Activated CD8-positive, alpha-beta memory T cell treated with anti-CD3 and anti-CD28 coated beads, Interleukin-2, amount 50 U/mL, for 4 hours (primary cell): ENCODE data around the gene CHMP4B.

Experiments
- DNase-seq: peaks from one replicate; pipeline ENCODE4 v3.0.0-alpha.2; 2020

CHMP4B gene

GRCh38 chr20:33866398-33867100, 55.4 kb downstream of the CHMP4B start:
- DNase-seq, result no peak

- DNase-seq, result no peak
Measured at GRCh38 chr20:33868042-33868441, 56.9 kb downstream of the CHMP4B start.

- no peak for DNase-seq
Measured at GRCh38 chr20:33868595-33868994, 57.4 kb downstream of the CHMP4B start.

- no peak for DNase-seq
Measured at GRCh38 chr20:33869283-33869682, 58.1 kb downstream of the CHMP4B start.

GRCh38 chr20:33871362-33871761, 60.2 kb downstream of the CHMP4B start:
- DNase-seq, result no peak

GRCh38 chr20:33874129-33874528, 63.0 kb downstream of the CHMP4B start:
- no peak for DNase-seq

- no peak for DNase-seq
Measured at GRCh38 chr20:33875055-33875454, 63.9 kb downstream of the CHMP4B start.

GRCh38 chr20:33875534-33876026, 64.4 kb downstream of the CHMP4B start:
- DNase-seq, result no peak

GRCh38 chr20:33878583-33878982, 67.4 kb downstream of the CHMP4B start:
- no peak for DNase-seq

- no peak for DNase-seq
Measured at GRCh38 chr20:33880396-33880795, 69.2 kb downstream of the CHMP4B start.

- DNase-seq, result no peak
Measured at GRCh38 chr20:33881989-33882388, 70.8 kb downstream of the CHMP4B start.

- no peak for DNase-seq
Measured at GRCh38 chr20:33882481-33882880, 71.3 kb downstream of the CHMP4B start.

GRCh38 chr20:33883164-33883563, 72.0 kb downstream of the CHMP4B start:
- DNase-seq, result no peak

GRCh38 chr20:33884633-33885032, 73.5 kb downstream of the CHMP4B start:
- DNase-seq, result no peak

GRCh38 chr20:33889312-33889711, 78.2 kb downstream of the CHMP4B start:
- no peak for DNase-seq

GRCh38 chr20:33890557-33890956, 79.4 kb downstream of the CHMP4B start:
- no peak for DNase-seq

- no peak for DNase-seq
Measured at GRCh38 chr20:33893314-33893713, 82.2 kb downstream of the CHMP4B start.

- DNase-seq, result no peak
Measured at GRCh38 chr20:33894798-33895197, 83.7 kb downstream of the CHMP4B start.

- no peak for DNase-seq
Measured at GRCh38 chr20:33896509-33896908, 85.4 kb downstream of the CHMP4B start.

GRCh38 chr20:33897313-33897912, 86.3 kb downstream of the CHMP4B start:
- DNase-seq, result no peak

GRCh38 chr20:33899106-33899505, 88.0 kb downstream of the CHMP4B start:
- DNase-seq, result no peak

- DNase-seq, result no peak
Measured at GRCh38 chr20:33900521-33901131, 89.5 kb downstream of the CHMP4B start.

- no peak for DNase-seq
Measured at GRCh38 chr20:33901132-33901523, 90.0 kb downstream of the CHMP4B start.

GRCh38 chr20:33902011-33902410, 90.9 kb downstream of the CHMP4B start:
- DNase-seq, result no peak
